Epithelial cell of proximal tubule (primary cell): ENCODE data around the gene FOSL2. TPM values are rescaled to one million over a fixed set of nuclear protein-coding genes. Genes with fewer than 3 reads are reported as not detected.

Source experiments
- DNase-seq: peaks from one replicate; pipeline ENCODE4 v3.0.0-alpha.2; 2011; ENCODE audit warnings: low read depth
- H3K4me3 ChIP-seq: 2 replicates; pipeline ENCODE4 v1.5.1; 2011; ENCODE audit warnings: low read depth, mild to moderate bottlenecking, low read length
- total RNA-seq: library from RNA; depleted of rRNA; stranded (reverse); fragments of >200 nt; gene quantifications from 2 replicates; pipeline ENCODE4 v1.2.3, GENCODE V29; 2015
- TF ChIP-seq, protein P1 (sequence below): conservative IDR thresholded peaks from 2 replicates; pipeline ENCODE4 v1.5.1; 2012; ENCODE audit warnings: low read depth, mild to moderate bottlenecking, low read length

The FOSL2 gene
- total RNA-seq, 1 donor from 2014 or later = 91.8 TPM

DNA sequence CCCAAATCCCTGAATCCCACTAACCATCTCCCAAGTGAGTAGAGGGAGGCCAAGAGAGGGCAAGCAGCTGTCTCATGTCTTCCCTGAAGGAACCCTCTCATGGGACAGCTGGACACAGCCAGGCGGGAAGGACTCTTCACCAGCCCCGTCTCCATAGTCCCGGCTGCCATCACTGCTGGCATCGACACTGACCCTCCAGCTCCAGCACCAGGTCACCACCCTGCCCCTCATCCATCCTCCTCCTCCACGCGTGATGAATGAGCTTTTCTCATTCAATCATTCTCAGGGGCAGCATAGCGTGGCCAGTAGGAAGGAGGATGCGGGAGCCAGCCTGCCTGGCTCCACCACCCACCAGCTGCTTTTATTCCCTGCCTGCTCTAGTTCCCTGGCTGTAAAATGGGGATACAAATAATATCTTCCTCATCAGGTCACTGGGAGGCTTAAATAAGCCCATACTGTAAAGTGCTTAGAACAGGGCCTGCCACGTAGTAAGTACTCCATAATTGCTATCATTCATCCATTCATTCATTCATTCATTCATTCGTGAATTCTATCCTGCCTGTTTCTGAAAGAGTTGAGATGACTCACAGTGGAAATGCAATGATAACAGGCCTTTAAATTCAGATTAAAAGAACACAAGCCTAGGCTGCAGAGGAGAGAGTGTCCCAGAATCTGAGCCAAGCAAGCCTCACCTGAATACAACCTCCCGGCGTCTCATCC is 30.5 kb upstream of the FOSL2 start:
- H3K4me3 ChIP-seq = no peak overlapping the region
- TF ChIP-seq, protein P1, sequence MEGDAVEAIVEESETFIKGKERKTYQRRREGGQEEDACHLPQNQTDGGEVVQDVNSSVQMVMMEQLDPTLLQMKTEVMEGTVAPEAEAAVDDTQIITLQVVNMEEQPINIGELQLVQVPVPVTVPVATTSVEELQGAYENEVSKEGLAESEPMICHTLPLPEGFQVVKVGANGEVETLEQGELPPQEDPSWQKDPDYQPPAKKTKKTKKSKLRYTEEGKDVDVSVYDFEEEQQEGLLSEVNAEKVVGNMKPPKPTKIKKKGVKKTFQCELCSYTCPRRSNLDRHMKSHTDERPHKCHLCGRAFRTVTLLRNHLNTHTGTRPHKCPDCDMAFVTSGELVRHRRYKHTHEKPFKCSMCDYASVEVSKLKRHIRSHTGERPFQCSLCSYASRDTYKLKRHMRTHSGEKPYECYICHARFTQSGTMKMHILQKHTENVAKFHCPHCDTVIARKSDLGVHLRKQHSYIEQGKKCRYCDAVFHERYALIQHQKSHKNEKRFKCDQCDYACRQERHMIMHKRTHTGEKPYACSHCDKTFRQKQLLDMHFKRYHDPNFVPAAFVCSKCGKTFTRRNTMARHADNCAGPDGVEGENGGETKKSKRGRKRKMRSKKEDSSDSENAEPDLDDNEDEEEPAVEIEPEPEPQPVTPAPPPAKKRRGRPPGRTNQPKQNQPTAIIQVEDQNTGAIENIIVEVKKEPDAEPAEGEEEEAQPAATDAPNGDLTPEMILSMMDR = no peak
- DNase-seq = no peak

DNA sequence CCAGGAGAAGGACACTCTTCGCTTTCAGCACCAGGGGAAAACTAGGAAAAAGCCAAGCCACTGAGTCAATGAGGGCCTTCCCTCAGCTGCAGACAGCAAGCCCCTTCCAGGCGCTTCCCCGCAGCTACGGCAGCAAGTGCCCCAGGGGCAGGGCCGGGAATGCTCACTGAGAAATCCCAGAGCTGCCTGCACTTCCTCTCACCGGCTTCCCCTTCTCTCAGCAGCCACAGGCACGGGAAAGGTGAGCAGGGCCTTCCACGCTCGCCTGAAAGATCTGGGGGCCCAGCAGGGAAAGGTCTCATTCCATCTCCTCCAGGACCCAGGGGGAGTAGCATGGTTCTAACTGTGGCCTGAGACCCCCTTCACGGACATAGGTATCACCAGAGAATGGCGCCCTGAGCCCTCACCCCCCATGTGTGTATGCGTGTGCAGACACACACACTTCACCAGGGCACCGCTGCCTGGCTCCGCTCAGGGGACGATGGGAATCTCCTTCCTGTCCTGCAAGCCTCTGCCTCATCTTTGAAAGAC is 29.6 kb upstream of the FOSL2 start:
- TF ChIP-seq, protein P1 = no peak
- no peak for DNase-seq
- no peak overlapping the region for H3K4me3 ChIP-seq

DNA sequence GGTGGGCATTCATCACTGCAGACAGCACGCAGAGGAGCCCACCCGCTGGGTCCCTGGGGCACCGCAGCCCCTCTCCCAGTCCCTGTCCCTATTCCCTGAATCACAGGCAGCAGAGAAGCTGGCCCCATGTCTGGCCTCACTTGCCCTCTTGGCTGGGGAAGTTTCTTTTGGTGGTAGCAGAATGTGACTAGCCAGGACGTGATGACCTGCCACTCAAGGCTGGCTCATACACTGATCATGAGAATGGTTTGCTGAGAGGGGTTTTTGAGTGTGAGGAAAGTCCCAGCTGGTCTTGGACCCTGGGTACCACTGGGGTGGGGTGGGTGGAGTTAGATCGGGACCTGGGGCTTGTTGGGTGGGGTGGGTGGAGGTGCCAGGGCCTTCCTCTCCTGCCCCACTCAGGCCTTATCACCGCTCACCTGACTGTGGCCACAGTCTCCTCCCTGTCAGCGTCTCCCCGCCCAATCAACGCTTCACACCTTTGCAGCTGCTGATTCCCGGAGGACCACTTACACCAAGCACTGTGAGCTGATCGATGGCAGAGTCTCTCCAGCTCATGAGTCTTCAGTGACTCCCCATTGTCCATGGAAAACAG is 28.9 kb upstream of the FOSL2 start:
- H3K4me3 ChIP-seq = no peak overlapping the region
- DNase-seq = no peak
- TF ChIP-seq, protein P1 = no peak

DNA sequence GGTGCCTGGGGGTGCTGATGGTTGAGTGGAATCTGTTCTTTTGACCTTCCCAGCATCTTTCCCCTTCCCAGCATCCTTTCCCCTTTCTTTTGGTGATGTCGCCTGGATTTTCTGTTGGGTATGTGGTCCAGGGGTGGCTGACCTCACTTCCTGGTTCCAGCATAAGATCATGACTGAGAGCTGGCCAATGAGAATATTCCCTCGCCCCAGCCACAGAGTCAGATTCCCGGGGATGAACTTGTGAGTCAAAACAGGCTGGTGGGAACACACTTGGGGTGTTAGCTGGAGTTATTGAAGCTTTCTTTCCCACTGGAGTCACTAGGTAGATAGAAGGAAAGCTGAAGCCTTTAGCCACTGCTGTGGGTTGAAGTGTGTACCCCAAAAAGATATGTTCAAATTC is 28.0 kb upstream of the FOSL2 start:
- TF ChIP-seq, protein P1 = no peak
- H3K4me3 ChIP-seq = no peak overlapping the region
- no peak for DNase-seq

DNA sequence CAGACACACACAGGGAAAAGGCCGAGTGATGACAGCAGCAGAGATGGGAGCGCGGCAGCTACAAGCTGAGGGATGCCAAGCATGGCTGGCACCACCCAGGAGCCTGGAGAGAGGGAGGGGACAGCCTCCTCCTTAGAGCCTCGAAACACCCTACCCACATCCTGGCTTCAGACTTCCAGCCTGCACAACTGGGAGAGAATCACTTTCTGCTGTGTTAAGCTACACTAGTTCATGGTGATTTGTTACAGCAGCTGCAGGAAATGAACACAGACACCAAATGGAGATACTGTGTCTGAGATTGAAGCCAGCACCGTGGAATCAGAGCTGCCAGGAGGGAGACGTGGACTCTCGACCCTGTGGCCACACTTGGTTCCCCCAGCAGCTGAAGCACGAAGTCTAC is 27.5 kb upstream of the FOSL2 start:
- no peak for DNase-seq
- no peak overlapping the region for H3K4me3 ChIP-seq
- TF ChIP-seq, protein P1 = no peak

DNA sequence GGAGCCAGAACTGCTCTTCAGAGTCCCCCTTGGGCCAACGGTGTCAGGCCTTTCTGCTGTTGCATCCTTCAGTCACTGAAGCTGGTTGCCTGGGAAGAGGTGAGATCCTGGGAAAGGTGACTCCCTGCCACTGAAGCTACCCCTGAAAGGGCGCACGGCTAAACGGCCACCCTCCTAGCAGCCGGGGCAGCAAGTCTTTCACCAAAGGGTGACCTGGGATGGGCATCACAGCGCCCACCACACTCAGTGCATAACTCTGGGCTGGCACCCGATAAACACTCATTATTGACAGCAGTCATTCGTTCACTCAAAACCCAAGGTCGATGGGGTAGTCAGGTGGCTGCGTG is 26.5 kb upstream of the FOSL2 start:
- TF ChIP-seq, protein P1 = no peak
- DNase-seq = no peak
- H3K4me3 ChIP-seq = no peak overlapping the region
